Gastrocnemius medialis (tissue), 4 donors: Measurements from ENCODE around the gene PLA2G12B. TPM values are rescaled to one million over a fixed set of nuclear protein-coding genes. Genes with fewer than 3 reads are reported as not detected.
"Not testable (repeated sequence)": the region's sequence is repeated elsewhere in the genome, so short reads cannot be mapped to it uniquely, and the experiment has no call there.

Source experiments
- ATAC-seq, 2 donors: fragments of 150-250 bp; one replicate each; pipeline ENCODE4 v1.9.1; 2016
- DNase-seq, 2 donors: peaks; one replicate each; pipeline ENCODE4 v3.0.0-alpha.2; 2019
- H3K27ac ChIP-seq, 4 donors: fragments of 200-600 bp; sonication (generic); 1 replicate in 1 of 4; 2 replicates in 3 of 4; pipeline ENCODE4 v1.5.1; 2016 to 2018; ENCODE audit warnings: mild to moderate bottlenecking in 2 of 4, moderate library complexity in 1 of 4
- H3K27me3 ChIP-seq, 3 donors: fragments of 200-600 bp; sonication (generic) in 2 of 3; 1 replicate in 1 of 3; 2 replicates in 2 of 3; pipeline versions ENCODE4 v1.5.1 to v1.6.0; 2016 to 2019; ENCODE audit warnings: mild to moderate bottlenecking in 1 of 3, moderate library complexity in 1 of 3
- H3K36me3 ChIP-seq, 2 donors: fragments of 200-600 bp; sonication (generic) in 1 of 2; one replicate each; pipeline ENCODE4 v1.5.1; 2017 to 2018
- H3K4me1 ChIP-seq, 2 donors: fragments of 200-600 bp; sonication (generic) in 1 of 2; one replicate each; pipeline ENCODE4 v1.5.1; 2016 to 2017; ENCODE audit warnings: mild to moderate bottlenecking in 2 of 2
- H3K4me3 ChIP-seq, 4 donors: fragments of 200-600 bp; sonication (generic) in 3 of 4; 1 replicate in 1 of 4; 2 replicates in 3 of 4; pipeline ENCODE4 v1.5.1; 2016 to 2019; ENCODE audit warnings: mild to moderate bottlenecking in 2 of 4
- H3K9me3 ChIP-seq, 3 donors: fragments of 200-600 bp; sonication (generic) in 2 of 3; 1 replicate in 1 of 3; 2 replicates in 2 of 3; pipeline ENCODE4 v1.5.1; 2016 to 2019
- POLR2A ChIP-seq, 2 donors: fragments of 450-650 bp; IDR thresholded peaks; one replicate each; pipeline ENCODE4 v1.6.1; 2017; ENCODE audit warnings: antibody characterized with exemption in 2 of 2, mild to moderate bottlenecking in 2 of 2, moderate library complexity in 2 of 2
- in situ Hi-C, 4 donors: fragments of 200-750 bp; cut with MboI; loops; one replicate each; pipeline versions ENCODE4 v1.15.0 to v1.8.0; 2017; ENCODE audit warnings: low sequenced_read_pairs in 4 of 4
- intact Hi-C: fragments of 100-400 bp; cut with DNase I; formaldehyde crosslinking; loops from one replicate; pipeline ENCODE4 v1.15.1; 2023; ENCODE audit warnings: low total_unique reads
- total RNA-seq, 4 donors: library from RNA; depleted of rRNA; stranded (reverse); fragments of >200 nt; gene quantifications; one replicate each; pipeline versions ENCODE4 v1.1.0 to v1.2.3, GENCODE V29; 2016
- TF ChIP-seq, protein P1 (sequence below), 5 experiments: fragments of 450-650 bp in 3 of 5; fragments of 200-600 bp in 2 of 5; sonication (generic) in 2 of 5; IDR thresholded peaks in 4 of 5; conservative IDR thresholded peaks in 1 of 5; 1 replicate in 4 of 5; 2 replicates in 1 of 5; pipeline ENCODE4 v1.5.1; 2016 to 2019; ENCODE audit warnings: antibody characterized with exemption in 5 of 5, mild to moderate bottlenecking in 3 of 5, moderate library complexity in 3 of 5

PLA2G12B gene
- total RNA-seq, 4 donors from 2014 or later = not detected

DNA sequence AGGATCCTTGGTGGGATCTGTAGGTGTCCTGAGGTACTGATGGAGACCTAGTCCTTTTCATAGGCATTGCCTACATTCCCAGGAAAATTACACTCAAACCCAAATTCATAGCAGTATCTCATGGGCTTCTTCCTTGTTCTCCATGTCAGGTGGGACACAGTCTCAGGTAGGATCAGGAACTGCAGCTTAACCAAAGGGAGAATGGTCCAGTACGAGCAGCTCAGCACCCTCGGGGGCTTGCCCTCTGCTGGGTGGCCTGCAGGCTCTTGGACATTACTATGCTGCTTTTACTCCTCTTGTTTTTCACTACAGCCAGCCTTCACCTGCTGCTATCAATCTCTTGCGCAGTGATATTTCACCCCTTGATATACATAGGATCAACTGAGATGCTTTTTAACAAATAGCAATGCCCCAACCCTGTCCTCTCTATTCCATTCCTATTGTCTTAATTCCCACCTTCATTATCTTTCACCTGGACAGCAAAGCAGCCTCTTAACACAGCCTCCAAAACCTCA is 28.6 kb downstream of the PLA2G12B start:
- Histone ChIP-seq H3K4me1 (no peaks in the 10 kb centered on the region), H3K27ac (no peak overlapping the region), H3K36me3 (no peaks in the 10 kb centered on the region), H3K9me3 (no peaks in the 10 kb centered on the region), H3K27me3 (no peaks in the 10 kb centered on the region), H3K4me3 (no peak overlapping the region)
- ATAC-seq = no peak
- in situ Hi-C loops (no loop called here), intact Hi-C loops (no loop called here)
- no peak for DNase-seq
- TF ChIP-seq POLR2A (IDR thresholded peaks at IDR 0.05) = no peak
- TF ChIP-seq, protein P1, sequence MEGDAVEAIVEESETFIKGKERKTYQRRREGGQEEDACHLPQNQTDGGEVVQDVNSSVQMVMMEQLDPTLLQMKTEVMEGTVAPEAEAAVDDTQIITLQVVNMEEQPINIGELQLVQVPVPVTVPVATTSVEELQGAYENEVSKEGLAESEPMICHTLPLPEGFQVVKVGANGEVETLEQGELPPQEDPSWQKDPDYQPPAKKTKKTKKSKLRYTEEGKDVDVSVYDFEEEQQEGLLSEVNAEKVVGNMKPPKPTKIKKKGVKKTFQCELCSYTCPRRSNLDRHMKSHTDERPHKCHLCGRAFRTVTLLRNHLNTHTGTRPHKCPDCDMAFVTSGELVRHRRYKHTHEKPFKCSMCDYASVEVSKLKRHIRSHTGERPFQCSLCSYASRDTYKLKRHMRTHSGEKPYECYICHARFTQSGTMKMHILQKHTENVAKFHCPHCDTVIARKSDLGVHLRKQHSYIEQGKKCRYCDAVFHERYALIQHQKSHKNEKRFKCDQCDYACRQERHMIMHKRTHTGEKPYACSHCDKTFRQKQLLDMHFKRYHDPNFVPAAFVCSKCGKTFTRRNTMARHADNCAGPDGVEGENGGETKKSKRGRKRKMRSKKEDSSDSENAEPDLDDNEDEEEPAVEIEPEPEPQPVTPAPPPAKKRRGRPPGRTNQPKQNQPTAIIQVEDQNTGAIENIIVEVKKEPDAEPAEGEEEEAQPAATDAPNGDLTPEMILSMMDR (IDR thresholded peaks at IDR 0.05 in 4 of 5, conservative IDR thresholded peaks at IDR 0.05 in 1 of 5) = no peak

DNA sequence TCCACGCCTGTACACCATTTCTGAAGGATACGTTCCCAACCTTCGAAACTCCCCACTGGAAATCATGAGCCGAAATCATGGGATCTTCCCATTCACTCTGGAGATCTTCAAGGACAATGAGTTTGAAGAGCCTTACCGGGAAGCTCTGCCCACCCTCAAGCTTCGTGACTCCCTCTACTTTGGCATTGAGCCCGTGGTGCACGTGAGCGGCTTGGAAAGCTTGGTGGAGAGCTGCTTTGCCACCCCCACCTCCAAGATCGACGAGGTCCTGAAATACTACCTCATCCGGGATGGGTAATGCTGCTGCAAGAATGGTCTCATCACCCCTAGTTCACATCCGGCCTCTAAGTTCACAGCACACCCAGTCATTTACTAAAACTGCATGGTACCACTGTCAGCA is 30.3 kb downstream of the PLA2G12B start:
- Histone ChIP-seq H3K36me3 (no peaks in the 10 kb centered on the region), H3K9me3 (peaks cover 0 to 4% (median 0%) of the 10 kb centered on the region in 3 donors), H3K4me3 (no peak overlapping the region), H3K27me3 (no peaks in the 10 kb centered on the region), H3K4me1 (no peaks in the 10 kb centered on the region), H3K27ac (no peak overlapping the region)
- TF ChIP-seq, protein P1 (IDR thresholded peaks at IDR 0.05 in 4 of 5, conservative IDR thresholded peaks at IDR 0.05 in 1 of 5) = no peak
- TF ChIP-seq POLR2A (IDR thresholded peaks at IDR 0.05) = no peak
- DNase-seq = no peak
- in situ Hi-C loops = no loop called here
- intact Hi-C loops = no loop called here
- ATAC-seq = no peak

DNA sequence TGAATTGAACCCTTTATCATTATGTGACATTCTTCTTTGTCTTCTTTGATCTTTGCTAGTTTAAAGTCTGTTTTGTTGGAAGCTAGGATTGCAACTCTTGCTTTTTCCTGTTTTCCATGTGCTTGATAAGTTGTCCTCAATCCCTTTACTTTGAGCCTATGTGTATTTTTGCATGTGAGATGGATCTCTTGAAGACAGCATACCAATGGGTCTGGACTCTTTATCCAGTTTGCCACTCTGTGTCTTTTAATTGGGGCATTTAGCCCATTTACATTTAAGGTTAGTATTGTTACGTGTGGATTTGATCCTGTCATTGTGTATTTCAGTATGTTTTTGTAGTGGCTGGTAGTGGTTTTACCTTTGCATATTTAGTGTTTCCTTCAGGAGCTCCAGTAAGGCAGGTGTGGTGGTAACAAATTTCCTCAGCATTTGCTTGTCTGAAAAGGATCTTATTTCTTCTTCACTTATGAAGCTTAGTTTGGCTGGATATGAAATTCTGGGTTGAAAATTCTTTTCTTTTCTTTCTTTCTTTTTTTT is 33.4 kb downstream of the PLA2G12B start:
- intact Hi-C loops, H3K36me3 ChIP-seq, H3K27me3 ChIP-seq, DNase-seq, H3K27ac ChIP-seq, ATAC-seq, H3K4me1 ChIP-seq, H3K9me3 ChIP-seq, in situ Hi-C loops, H3K4me3 ChIP-seq: not testable (repeated sequence)

DNA sequence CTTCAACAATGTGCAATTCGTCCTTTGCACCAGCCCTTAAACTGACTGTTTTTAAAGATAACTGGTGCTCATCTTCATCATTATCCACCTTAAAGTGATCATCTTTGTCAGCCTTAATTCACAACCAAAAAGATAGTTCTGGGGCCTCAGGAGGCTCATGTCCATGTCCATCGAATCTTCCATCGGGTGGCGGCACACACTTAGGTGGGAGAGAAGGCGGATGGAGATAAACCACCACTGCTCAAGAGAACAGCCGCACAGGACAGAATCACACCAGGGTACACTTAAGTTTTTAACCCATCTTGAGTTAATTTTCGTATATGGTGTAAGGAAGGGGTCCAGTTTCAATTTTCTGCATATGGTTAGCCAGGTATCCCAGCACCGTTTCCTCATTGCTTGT is 36.3 kb downstream of the PLA2G12B start:
- in situ Hi-C loops (no loop called here), intact Hi-C loops (no loop called here)
- no peaks in the 10 kb centered on the region for H3K36me3 ChIP-seq
- H3K27me3 ChIP-seq = no peaks in the 10 kb centered on the region
- ATAC-seq (no peak), DNase-seq (no peak)
- H3K4me1 ChIP-seq = no peaks in the 10 kb centered on the region
- no peak overlapping the region for H3K27ac ChIP-seq
- H3K4me3 ChIP-seq = no peak overlapping the region
- peaks cover 0 to 4% (median 0%) of the 10 kb centered on the region in 3 donors for H3K9me3 ChIP-seq
- TF ChIP-seq, protein P1 (IDR thresholded peaks at IDR 0.05 in 4 of 5, conservative IDR thresholded peaks at IDR 0.05 in 1 of 5) = no peak
- TF ChIP-seq POLR2A (IDR thresholded peaks at IDR 0.05) = no peak

DNA sequence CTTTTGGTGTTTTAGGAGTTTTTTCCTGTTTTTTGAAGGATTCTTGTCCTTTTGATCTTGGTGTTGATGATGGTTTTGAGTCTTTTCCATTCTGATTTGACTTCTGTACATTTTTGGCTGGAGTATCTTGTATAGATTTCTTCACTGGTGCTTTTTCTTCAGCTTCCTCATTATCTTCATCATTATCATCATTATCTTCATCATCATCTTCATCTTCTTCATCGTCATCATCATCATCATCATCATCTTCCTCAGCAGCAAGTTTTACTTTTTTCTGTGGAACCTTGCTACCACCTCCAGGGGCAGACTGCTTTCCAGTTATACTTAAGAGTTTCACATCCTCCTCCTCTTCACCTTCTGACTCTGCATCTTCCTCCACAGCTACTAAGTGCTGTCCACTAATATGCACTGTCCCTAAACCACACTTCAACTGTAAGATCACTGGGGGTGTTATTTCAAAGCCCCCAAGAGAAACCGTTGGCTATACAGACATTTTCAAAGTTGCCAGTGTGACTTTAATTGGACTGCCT is 36.7 kb downstream of the PLA2G12B start:
- in situ Hi-C loops, H3K9me3 ChIP-seq, H3K27me3 ChIP-seq, H3K36me3 ChIP-seq, DNase-seq, intact Hi-C loops, ATAC-seq, H3K4me1 ChIP-seq, H3K4me3 ChIP-seq, H3K27ac ChIP-seq: not testable (repeated sequence)

DNA sequence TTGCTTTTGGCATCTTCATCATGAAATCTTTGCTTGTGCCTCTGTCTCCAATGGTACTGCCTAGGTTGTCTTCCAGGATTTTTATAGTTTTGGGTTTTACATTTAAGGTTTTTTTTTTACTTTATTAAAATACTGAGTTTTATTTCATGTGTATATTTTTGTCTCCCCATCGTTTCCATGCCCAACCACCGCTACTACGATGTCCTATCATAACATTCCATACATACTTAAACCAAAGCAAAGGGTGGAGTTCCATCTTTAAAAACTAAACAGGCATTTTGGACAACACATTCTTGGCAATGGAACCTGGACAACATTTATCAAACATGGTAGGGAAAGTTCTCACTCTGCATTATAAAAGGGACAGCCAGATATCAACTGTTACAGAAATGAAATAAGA is 37.4 kb downstream of the PLA2G12B start:
- ATAC-seq, H3K4me1 ChIP-seq, in situ Hi-C loops, H3K27me3 ChIP-seq, H3K4me3 ChIP-seq, H3K36me3 ChIP-seq, H3K9me3 ChIP-seq, DNase-seq, intact Hi-C loops, H3K27ac ChIP-seq: not testable (repeated sequence)
